ENCODE measurements around the gene SEMA3E.

SEMA3E gene

GRCh38 chr7:83695128-83695960, 46.4 kb upstream of the SEMA3E start:
- Histone ChIP-seq H3K36me3 (replicated peaks; ENCODE audit: low read depth, low read length) (no peaks in the 10 kb centered on the region), H3K9ac (ENCODE audit: low read length) (no peak overlapping the region), H2AFZ (ENCODE audit: low read depth, low read length) (no peak overlapping the region), H3K4me3 (ENCODE audit: low read length) (no peak overlapping the region), H3K27me3 (ENCODE audit: low read depth, low read length) (no peaks in the 10 kb centered on the region), H3K9me3 (ENCODE audit: insufficient read depth, low read length) (no peaks in the 10 kb centered on the region), H3K4me2 (ENCODE audit: low read length) (no peak overlapping the region), H3K79me2 (ENCODE audit: low read length) (no peaks in the 10 kb centered on the region), H3K27ac (ENCODE audit: low read length) (no peak overlapping the region), H3K4me1 (ENCODE audit: low read length) (no peaks in the 10 kb centered on the region), H4K20me1 (ENCODE audit: insufficient read depth, low read length) (no peaks in the 10 kb centered on the region)
- no peak for TF ChIP-seq EZH2phosphoT487 (IDR thresholded peaks at IDR 0.05; ENCODE audit: low read depth)
- TF ChIP-seq CTCF (IDR thresholded peaks at IDR 0.05; ENCODE audit: low read depth, low read length): no peak

- no peaks in the 10 kb centered on the region for H3K4me1 ChIP-seq (ENCODE audit: low read length)
- H3K36me3 ChIP-seq (replicated peaks; ENCODE audit: low read depth, low read length): no peaks in the 10 kb centered on the region
- no peaks in the 10 kb centered on the region for H3K79me2 ChIP-seq (ENCODE audit: low read length)
- no peak overlapping the region for H3K9ac ChIP-seq (ENCODE audit: low read length)
- no peak overlapping the region for H2AFZ ChIP-seq (ENCODE audit: low read depth, low read length)
- H4K20me1 ChIP-seq (ENCODE audit: insufficient read depth, low read length): no peaks in the 10 kb centered on the region
- no peaks in the 10 kb centered on the region for H3K9me3 ChIP-seq (ENCODE audit: insufficient read depth, low read length)
- no peak overlapping the region for H3K4me2 ChIP-seq (ENCODE audit: low read length)
- no peak overlapping the region for H3K27ac ChIP-seq (ENCODE audit: low read length)
- TF ChIP-seq CTCF (IDR thresholded peaks at IDR 0.05; ENCODE audit: low read depth, low read length) (no peak), EZH2phosphoT487 (IDR thresholded peaks at IDR 0.05; ENCODE audit: low read depth) (no peak)
- no peak overlapping the region for H3K4me3 ChIP-seq (ENCODE audit: low read length)
- H3K27me3 ChIP-seq (ENCODE audit: low read depth, low read length): no peaks in the 10 kb centered on the region
These were observed 44.3 kb upstream of the SEMA3E start for GRCh38 chr7:83693256-83693655.

GRCh38 chr7:83691095-83691494, 42.2 kb upstream of the SEMA3E start:
- H3K4me1 ChIP-seq (ENCODE audit: low read length): no peaks in the 10 kb centered on the region

More at GRCh38 chr7:83691095-83691494, 42.2 kb upstream of the SEMA3E start:
- H3K4me3 ChIP-seq (ENCODE audit: low read length): no peak overlapping the region
- H3K27me3 ChIP-seq (ENCODE audit: low read depth, low read length): no peaks in the 10 kb centered on the region
- H3K9me3 ChIP-seq (ENCODE audit: insufficient read depth, low read length): no peaks in the 10 kb centered on the region
- no peak overlapping the region for H3K4me2 ChIP-seq (ENCODE audit: low read length)
- no peak overlapping the region for H3K27ac ChIP-seq (ENCODE audit: low read length)
- no peak for TF ChIP-seq CTCF (IDR thresholded peaks at IDR 0.05; ENCODE audit: low read depth, low read length)
- no peak for TF ChIP-seq EZH2phosphoT487 (IDR thresholded peaks at IDR 0.05; ENCODE audit: low read depth)
- no peak overlapping the region for H2AFZ ChIP-seq (ENCODE audit: low read depth, low read length)
- no peaks in the 10 kb centered on the region for H4K20me1 ChIP-seq (ENCODE audit: insufficient read depth, low read length)
- H3K9ac ChIP-seq (ENCODE audit: low read length): no peak overlapping the region
- no peaks in the 10 kb centered on the region for H3K79me2 ChIP-seq (ENCODE audit: low read length)
- H3K36me3 ChIP-seq (replicated peaks; ENCODE audit: low read depth, low read length): no peaks in the 10 kb centered on the region
